Germinal center (tissue), 1 donor: ENCODE results near the gene ADARB2.

Experiments
- DNase-seq: peaks from one replicate; pipeline ENCODE4 v3.0.0; 2012; ENCODE audit warnings: mixed read lengths, low spot score

ADARB2 gene

DNA sequence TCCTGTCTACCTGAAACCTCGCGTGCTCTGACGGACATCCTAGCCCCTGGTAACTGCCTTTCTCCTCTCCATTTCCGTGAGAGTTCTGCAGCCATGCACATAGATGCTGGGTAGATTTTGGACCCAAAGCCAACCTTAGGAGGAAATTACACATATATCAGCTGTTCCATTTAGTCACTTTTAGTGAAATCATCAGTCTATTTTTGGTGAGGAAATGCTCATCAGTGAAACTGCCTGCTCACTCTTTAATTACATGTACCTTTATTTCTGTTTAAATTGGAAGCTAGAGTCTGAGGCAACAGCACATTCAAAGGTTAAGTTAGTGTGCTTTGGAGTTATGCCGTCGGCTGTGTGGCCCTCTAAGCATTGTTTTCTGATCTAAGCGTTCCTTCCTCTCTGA lies 449.8 kb downstream of the ADARB2 start:
- DNase-seq = no peak

DNA sequence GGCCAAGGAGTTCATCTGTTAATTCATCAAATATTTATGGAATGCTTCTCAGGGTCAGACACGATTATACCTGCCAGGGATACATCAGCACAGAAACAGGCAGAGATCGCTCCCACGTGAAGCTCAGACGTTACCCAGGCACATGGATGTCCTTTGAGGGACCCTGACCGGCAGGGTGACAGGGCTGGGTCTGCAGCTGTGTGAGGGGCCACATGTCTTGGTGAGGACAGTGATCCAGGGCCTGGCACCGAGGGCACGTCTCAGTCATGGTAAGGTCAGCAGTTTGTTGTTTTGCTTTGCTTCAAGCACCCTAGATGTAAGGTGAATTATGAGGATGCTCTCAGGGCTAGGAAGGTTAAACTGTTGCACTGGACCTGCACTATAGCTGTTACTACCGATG lies 453.2 kb downstream of the ADARB2 start:
- DNase-seq = no peak

DNA sequence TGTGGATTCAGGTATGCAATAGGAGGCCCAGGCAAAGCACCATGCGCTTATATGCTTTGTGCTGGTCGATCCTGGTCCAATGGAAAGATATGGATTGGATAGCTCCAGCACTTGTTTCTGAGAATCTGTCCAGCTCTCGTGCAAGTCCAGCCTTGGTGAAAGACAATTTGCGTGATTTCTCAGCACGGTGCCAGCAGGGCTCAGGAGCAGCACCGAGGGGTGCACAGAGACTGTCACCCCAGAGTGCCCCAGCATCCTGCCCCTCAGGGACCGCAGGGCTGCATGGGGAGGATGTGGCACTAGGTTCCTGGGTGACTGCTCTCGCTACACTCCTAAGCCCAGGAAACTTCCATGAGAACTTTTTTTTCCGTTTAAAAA lies 455.9 kb downstream of the ADARB2 start:
- DNase-seq = no peak

GRCh38 chr10:1280466-1281404 lies 456.6 kb downstream of the ADARB2 start:
- DNase-seq = no peak

GRCh38 chr10:1278306-1278705 lies 459.0 kb downstream of the ADARB2 start:
- DNase-seq = no peak

DNA sequence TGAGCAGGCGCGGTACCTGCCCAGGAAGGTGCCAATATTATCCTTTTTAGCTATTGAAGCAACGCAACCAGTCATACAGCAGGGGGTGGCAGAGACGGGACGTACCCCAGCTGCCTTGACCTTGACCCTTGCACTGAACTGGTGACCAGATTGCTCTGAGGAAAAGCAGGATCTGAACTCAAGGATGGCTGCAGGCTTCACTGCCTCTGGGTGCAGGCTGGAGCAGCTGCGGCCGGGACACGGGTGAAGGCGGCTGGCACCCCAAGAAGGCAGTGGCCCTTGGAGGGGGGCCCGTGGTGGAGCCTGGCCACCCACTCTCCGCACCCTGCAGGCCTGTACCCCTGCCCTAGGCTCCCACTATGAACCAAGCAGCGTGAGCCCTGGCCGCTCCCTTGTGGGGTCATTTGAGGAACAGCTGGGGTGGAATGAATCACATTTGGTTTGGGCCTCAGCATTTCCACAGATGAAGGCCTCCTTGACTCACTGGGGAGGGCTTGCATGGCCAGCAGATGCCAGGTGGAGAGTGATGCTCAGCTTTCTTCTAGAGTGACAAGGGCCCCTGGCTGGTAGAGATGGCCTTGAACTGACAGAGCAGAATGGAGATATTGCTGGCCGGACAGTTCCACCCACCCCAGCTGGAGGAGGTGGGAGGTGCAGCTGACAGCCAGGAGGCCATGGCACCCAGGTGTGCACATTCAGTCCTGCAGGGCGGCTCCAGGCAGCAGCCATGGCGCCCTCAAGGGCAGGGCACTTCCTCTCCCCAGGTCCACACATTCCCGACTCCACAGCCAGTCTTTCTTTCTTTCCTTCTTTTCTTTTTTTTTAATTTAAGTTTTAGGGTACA lies 462.4 kb downstream of the ADARB2 start:
- DNase-seq = no peak

GRCh38 chr10:1274111-1274661 lies 463.1 kb downstream of the ADARB2 start:
- no peak for DNase-seq

- no peak for DNase-seq
Observed at GRCh38 chr10:1273372-1274105, 463.8 kb downstream of the ADARB2 start.

- DNase-seq = no peak
Observed at GRCh38 chr10:1272777-1273161, 464.6 kb downstream of the ADARB2 start.

DNA sequence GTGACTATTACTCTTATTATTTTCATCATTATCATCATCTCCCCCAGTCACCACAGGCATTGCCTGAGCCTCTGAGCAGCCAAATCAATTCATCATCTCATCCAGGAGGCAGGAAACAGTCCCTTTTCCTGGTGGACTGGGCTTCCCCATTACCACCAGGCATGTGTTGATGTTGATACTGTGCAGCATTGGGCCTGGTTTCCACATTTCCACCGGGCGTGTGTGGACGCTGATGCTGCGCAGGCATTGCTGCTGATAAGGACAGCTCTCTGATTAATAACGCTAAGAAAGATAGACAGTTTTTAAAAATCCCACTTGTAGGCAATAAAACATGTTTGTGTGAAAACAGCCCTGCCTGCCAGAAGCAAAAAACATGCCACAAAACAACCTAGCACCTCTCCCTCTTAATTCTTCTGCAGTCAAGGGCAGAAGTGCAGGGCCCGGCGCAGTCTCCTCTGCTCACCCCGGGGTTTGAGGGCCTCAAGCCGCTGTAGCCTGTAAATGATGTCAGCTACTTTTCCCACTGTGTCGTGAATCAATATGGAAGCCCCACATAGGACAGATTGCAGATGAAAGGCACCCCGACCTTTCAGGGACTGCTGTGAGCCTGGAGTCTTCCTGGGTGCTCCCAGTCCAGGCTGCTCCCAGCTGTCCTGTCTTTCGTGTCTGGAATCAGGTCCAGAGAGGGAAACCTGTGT lies 465.1 kb downstream of the ADARB2 start:
- DNase-seq = no peak

DNA sequence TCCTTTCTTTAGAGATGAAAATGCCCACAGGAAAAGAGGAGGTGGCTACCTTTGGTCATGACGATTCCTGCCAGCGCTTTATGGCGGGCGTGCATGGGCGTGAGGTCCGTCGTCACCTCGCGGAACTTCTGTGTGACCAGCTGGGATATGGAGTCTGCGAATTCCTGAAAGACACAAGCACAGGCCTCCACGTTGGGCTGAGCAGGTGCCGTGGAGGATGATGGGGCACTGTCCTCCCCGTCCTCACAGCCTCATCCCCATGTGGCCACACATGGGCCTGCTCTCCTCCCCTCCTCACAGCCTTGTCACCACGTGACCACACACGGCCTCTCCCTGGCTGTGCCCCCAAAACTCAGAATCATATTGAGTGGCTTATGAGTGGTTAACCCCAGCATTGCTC lies 466.4 kb downstream of the ADARB2 start:
- DNase-seq = no peak

- DNase-seq = no peak
Observed at GRCh38 chr10:1270490-1270889, 466.8 kb downstream of the ADARB2 start.

- no peak for DNase-seq
Observed at GRCh38 chr10:1268831-1269230, 468.5 kb downstream of the ADARB2 start.

DNA sequence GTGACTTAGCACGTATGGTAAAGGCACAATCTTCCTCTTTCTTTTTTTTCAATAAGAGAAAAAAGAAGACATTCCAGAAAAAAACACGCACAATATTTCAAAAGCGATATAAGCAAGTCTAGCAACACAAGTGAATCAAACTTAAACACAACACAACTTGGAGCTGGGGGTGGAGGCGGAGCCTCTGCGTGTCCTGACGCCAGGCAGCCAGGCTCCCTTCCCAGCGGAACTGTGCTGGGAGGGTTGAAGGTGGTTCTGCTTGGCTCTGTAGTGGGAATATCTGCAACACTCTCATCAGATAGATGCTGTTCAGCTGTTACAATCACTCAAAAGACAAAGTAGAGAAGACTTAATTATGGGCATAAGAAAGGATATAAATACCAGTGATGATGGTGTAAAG lies 469.8 kb downstream of the ADARB2 start:
- no peak for DNase-seq

GRCh38 chr10:1267148-1267547 lies 470.2 kb downstream of the ADARB2 start:
- no peak for DNase-seq

GRCh38 chr10:1266033-1266802 lies 471.1 kb downstream of the ADARB2 start:
- no peak for DNase-seq

DNA sequence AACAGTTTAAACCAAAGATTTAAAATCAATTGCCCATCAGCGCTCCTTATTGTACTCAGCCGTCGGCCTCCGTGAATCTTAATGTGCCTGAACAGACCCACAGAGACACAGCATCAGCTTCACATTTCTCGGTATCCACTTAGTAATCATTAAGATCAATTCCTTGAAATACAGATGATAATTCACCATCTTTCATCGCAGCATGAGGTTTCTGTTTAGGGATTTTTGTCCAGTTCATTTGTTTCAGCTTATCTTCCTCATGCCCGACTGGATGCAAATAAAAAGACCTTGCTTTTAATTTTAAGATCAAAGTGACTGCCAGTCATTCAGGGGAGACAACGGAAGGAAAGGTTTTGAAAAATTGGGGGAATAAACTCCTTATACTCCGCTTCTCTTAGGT lies 473.3 kb downstream of the ADARB2 start:
- DNase-seq = no peak

GRCh38 chr10:1257274-1257673 lies 480.1 kb downstream of the ADARB2 start:
- no peak for DNase-seq

GRCh38 chr10:1256432-1256725 lies 480.9 kb downstream of the ADARB2 start:
- no peak for DNase-seq

GRCh38 chr10:1255600-1256431 lies 481.5 kb downstream of the ADARB2 start:
- no peak for DNase-seq
